ENCODE results near the gene PYDC1. TPM values are rescaled to one million over a fixed set of nuclear protein-coding genes. Genes with fewer than 3 reads are reported as not detected.
A peak's percentile ranks its signal among the peaks of the same experiment; 100 is the strongest.

Gene PYDC1
- total RNA-seq, 1 experiment from 2014 or later: not detected

DNA sequence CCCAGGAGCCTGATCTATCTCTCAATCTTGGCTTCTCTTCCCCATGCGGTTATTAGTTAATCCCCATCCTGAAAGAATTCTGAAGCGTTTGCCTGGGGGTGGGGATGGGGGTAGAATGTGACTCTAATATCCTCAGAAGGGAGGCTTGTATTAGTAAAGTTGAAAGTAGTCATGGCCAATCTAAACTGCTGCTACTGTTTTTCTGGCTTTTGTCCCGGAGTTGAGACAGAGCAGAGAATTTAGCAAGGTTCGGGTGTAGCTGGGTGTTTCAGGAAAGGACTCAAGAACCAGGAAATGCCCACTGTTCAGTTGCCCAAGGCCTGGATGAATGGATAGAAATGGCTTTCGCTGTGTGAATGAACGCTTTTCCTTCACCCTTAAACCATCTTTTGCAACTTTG is 25.3 kb upstream of the PYDC1 start:
- ChIA-PET POLR2A (ENCODE audit: low non-redundant PET) (no interaction called here), CTCF (no interaction called here)
- no peak for TF ChIP-seq EZH2 (IDR thresholded peaks at IDR 0.05; ENCODE audit: borderline replicate concordance, low read depth, low read length, poor library complexity, severe bottlenecking)
- TF ChIP-seq, protein P1, sequence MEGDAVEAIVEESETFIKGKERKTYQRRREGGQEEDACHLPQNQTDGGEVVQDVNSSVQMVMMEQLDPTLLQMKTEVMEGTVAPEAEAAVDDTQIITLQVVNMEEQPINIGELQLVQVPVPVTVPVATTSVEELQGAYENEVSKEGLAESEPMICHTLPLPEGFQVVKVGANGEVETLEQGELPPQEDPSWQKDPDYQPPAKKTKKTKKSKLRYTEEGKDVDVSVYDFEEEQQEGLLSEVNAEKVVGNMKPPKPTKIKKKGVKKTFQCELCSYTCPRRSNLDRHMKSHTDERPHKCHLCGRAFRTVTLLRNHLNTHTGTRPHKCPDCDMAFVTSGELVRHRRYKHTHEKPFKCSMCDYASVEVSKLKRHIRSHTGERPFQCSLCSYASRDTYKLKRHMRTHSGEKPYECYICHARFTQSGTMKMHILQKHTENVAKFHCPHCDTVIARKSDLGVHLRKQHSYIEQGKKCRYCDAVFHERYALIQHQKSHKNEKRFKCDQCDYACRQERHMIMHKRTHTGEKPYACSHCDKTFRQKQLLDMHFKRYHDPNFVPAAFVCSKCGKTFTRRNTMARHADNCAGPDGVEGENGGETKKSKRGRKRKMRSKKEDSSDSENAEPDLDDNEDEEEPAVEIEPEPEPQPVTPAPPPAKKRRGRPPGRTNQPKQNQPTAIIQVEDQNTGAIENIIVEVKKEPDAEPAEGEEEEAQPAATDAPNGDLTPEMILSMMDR (conservative IDR thresholded peaks at IDR 0.05; ENCODE audit: low read depth, low read length): no peak
- DNase-seq (ENCODE audit: low spot score): peak; percentile 22
- intact Hi-C loops (cut with micrococcal nuclease; ENCODE audit: unreplicated experiment): no loop called here
- H3K9me3 ChIP-seq (ENCODE audit: low read depth, low read length, poor library complexity, severe bottlenecking): no peaks in the 10 kb centered on the region
- peaks cover 11% of the 10 kb centered on the region for H3K27me3 ChIP-seq (replicated peaks; ENCODE audit: insufficient read depth, low read depth, low read length, poor library complexity)
- no peak overlapping the region for H3K27ac ChIP-seq (ENCODE audit: low read depth, low read length, poor library complexity, severe bottlenecking)
- no TSS peak for BruUV-seq (replicated peaks)
- H3K4me3 ChIP-seq (ENCODE audit: low read depth, low read length, poor library complexity, severe bottlenecking): no peak overlapping the region
- H3K36me3 ChIP-seq (ENCODE audit: insufficient read depth, low read length, poor library complexity, severe bottlenecking): no peaks in the 10 kb centered on the region
- H3K4me1 ChIP-seq (ENCODE audit: insufficient read depth, low read length, poor library complexity, severe bottlenecking): no peaks in the 10 kb centered on the region

DNA sequence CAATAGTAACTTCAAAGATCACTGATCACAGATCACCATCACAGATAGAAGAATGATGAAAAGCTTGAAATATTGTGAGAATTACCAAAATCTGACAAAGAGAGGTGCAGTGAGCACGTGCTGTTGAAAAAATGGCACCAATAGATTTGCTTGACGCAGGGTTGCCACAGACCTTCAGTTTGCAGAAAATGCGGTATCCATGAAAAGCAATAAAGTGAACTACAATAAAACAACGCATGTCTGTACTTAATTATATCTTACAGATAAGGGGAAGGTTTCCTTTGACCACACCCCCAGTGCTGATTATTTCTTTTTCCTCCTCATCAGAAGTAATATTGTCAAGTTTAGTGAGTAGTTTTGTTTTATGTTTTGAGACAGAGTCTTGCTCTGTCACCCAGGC is 21.1 kb upstream of the PYDC1 start:
- Histone ChIP-seq H3K36me3 (ENCODE audit: insufficient read depth, low read length, poor library complexity, severe bottlenecking) (no peaks in the 10 kb centered on the region), H3K4me3 (ENCODE audit: low read depth, low read length, poor library complexity, severe bottlenecking) (no peak overlapping the region), H3K9me3 (ENCODE audit: low read depth, low read length, poor library complexity, severe bottlenecking) (no peaks in the 10 kb centered on the region), H3K4me1 (ENCODE audit: insufficient read depth, low read length, poor library complexity, severe bottlenecking) (no peaks in the 10 kb centered on the region), H3K27ac (ENCODE audit: low read depth, low read length, poor library complexity, severe bottlenecking) (no peak overlapping the region), H3K27me3 (replicated peaks; ENCODE audit: insufficient read depth, low read depth, low read length, poor library complexity) (no peaks in the 10 kb centered on the region)
- POLR2A ChIA-PET (ENCODE audit: low non-redundant PET): no interaction called here
- DNase-seq (ENCODE audit: low spot score): no peak
- CTCF ChIA-PET: no interaction called here
- TF ChIP-seq EZH2 (IDR thresholded peaks at IDR 0.05; ENCODE audit: borderline replicate concordance, low read depth, low read length, poor library complexity, severe bottlenecking): no peak
- TF ChIP-seq, protein P1 (conservative IDR thresholded peaks at IDR 0.05; ENCODE audit: low read depth, low read length): no peak
- intact Hi-C loops (cut with micrococcal nuclease; ENCODE audit: unreplicated experiment): no loop called here
- no TSS peak for BruUV-seq (replicated peaks)

GRCh38 chr16:31229501-31229900 is 12.6 kb upstream of the PYDC1 start:
- Histone ChIP-seq H3K36me3 (ENCODE audit: insufficient read depth, low read length, poor library complexity, severe bottlenecking) (no peaks in the 10 kb centered on the region), H3K4me1 (ENCODE audit: insufficient read depth, low read length, poor library complexity, severe bottlenecking) (no peaks in the 10 kb centered on the region), H3K9me3 (ENCODE audit: low read depth, low read length, poor library complexity, severe bottlenecking) (no peaks in the 10 kb centered on the region), H3K27me3 (replicated peaks; ENCODE audit: insufficient read depth, low read depth, low read length, poor library complexity) (no peaks in the 10 kb centered on the region), H3K4me3 (ENCODE audit: low read depth, low read length, poor library complexity, severe bottlenecking) (no peak overlapping the region), H3K27ac (ENCODE audit: low read depth, low read length, poor library complexity, severe bottlenecking) (no peak overlapping the region)
- CTCF ChIA-PET: no interaction called here
- POLR2A ChIA-PET (ENCODE audit: low non-redundant PET): no interaction called here
- TF ChIP-seq, protein P1 (conservative IDR thresholded peaks at IDR 0.05; ENCODE audit: low read depth, low read length): no peak
- TF ChIP-seq EZH2 (IDR thresholded peaks at IDR 0.05; ENCODE audit: borderline replicate concordance, low read depth, low read length, poor library complexity, severe bottlenecking): no peak
- DNase-seq (ENCODE audit: low spot score): no peak
- intact Hi-C loops (cut with micrococcal nuclease; ENCODE audit: unreplicated experiment): no loop called here
- no TSS peak for BruUV-seq (replicated peaks)

Measured in A673 (cell line).